ENCODE measurements around the gene CEP112.

DNA sequence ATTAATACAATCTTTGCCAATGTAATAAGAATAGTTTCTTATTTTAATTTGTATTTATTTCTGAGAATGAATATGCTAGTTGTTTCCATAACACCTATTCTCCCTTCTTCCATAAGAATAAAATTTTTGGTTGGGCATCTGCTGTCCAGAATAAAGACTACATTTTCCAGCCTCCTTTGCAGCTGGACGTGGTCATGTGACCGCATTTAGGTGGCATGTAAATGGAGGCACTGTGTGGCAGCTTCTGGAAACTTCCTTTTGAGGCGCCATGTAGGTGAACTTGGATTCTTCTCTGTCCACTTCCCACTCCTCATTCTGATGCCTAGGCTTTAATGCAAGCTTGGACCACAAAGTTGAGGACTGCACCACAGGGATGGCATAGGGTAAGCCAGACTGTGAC is 415.0 kb downstream of the CEP112 start:
- TF ChIP-seq, protein P1, sequence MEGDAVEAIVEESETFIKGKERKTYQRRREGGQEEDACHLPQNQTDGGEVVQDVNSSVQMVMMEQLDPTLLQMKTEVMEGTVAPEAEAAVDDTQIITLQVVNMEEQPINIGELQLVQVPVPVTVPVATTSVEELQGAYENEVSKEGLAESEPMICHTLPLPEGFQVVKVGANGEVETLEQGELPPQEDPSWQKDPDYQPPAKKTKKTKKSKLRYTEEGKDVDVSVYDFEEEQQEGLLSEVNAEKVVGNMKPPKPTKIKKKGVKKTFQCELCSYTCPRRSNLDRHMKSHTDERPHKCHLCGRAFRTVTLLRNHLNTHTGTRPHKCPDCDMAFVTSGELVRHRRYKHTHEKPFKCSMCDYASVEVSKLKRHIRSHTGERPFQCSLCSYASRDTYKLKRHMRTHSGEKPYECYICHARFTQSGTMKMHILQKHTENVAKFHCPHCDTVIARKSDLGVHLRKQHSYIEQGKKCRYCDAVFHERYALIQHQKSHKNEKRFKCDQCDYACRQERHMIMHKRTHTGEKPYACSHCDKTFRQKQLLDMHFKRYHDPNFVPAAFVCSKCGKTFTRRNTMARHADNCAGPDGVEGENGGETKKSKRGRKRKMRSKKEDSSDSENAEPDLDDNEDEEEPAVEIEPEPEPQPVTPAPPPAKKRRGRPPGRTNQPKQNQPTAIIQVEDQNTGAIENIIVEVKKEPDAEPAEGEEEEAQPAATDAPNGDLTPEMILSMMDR (IDR thresholded peaks at IDR 0.05; ENCODE audit: low read length) = no peak
- TF ChIP-seq EZH2 (optimal IDR thresholded peaks at IDR 0.05; ENCODE audit: low read depth, low read length) (no peak), EZH2phosphoT487 (IDR thresholded peaks at IDR 0.05; ENCODE audit: low read length) (no peak)

Data from MM.1S (cell line).